DOHH2 (cell line): ENCODE results near the gene PPP1R36.

ENCODE experiments used
- EZH2phosphoT487 ChIP-seq: fragments of 200-600 bp; sonication (generic); IDR thresholded peaks from 2 replicates; pipeline ENCODE4 v1.6.1; 2017; ENCODE audit warnings: borderline replicate concordance, mild to moderate bottlenecking, antibody characterized with exemption, low read length, moderate library complexity, mixed read lengths
- TF ChIP-seq, protein P1 (sequence below): fragments of 200-600 bp; sonication (generic); IDR thresholded peaks from one replicate; pipeline ENCODE4 v1.5.1; 2014; ENCODE audit warnings: antibody characterized with exemption, mild to moderate bottlenecking, low read depth, low read length; ENCODE audit not compliant: poor library complexity, severe bottlenecking

- TF ChIP-seq, protein P1, sequence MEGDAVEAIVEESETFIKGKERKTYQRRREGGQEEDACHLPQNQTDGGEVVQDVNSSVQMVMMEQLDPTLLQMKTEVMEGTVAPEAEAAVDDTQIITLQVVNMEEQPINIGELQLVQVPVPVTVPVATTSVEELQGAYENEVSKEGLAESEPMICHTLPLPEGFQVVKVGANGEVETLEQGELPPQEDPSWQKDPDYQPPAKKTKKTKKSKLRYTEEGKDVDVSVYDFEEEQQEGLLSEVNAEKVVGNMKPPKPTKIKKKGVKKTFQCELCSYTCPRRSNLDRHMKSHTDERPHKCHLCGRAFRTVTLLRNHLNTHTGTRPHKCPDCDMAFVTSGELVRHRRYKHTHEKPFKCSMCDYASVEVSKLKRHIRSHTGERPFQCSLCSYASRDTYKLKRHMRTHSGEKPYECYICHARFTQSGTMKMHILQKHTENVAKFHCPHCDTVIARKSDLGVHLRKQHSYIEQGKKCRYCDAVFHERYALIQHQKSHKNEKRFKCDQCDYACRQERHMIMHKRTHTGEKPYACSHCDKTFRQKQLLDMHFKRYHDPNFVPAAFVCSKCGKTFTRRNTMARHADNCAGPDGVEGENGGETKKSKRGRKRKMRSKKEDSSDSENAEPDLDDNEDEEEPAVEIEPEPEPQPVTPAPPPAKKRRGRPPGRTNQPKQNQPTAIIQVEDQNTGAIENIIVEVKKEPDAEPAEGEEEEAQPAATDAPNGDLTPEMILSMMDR, result no peak
- no peak for TF ChIP-seq EZH2phosphoT487
These were observed 32.1 kb downstream of the PPP1R36 start for GRCh38 chr14:64581817-64582216.
